BLaER1 treated with 17β-estradiol and CSF1 and Interleukin-3, amounts not matched to agents 10 nM and 100 nM (cell line): ENCODE results near the gene ZSWIM3.

Experiments used
- H3K27ac ChIP-seq, 11 experiments: shearing (Covaris generic); formaldehyde crosslinking; 2 replicates each; pipeline ENCODE4 v1.8.1; 2022
- H3K27me3 ChIP-seq, 11 experiments: shearing (Covaris generic); formaldehyde crosslinking; 2 replicates each; pipeline ENCODE4 v1.8.1; 2022
- H3K36me3 ChIP-seq, 11 experiments: shearing (Covaris generic); formaldehyde crosslinking; 2 replicates each; pipeline ENCODE4 v1.8.1; 2022
- H3K4me1 ChIP-seq, 10 experiments: shearing (Covaris generic); formaldehyde crosslinking; 2 replicates each; pipeline ENCODE4 v1.8.1; 2022
- H3K4me2 ChIP-seq, 11 experiments: shearing (Covaris generic); formaldehyde crosslinking; 2 replicates each; pipeline ENCODE4 v1.8.1; 2022
- H3K4me3 ChIP-seq, 10 experiments: shearing (Covaris generic); formaldehyde crosslinking; 2 replicates each; pipeline ENCODE4 v1.8.1; 2022
- H3K9ac ChIP-seq, 11 experiments: shearing (Covaris generic); formaldehyde crosslinking; 2 replicates each; pipeline ENCODE4 v1.8.1; 2022
- H3K9me3 ChIP-seq, 11 experiments: shearing (Covaris generic); formaldehyde crosslinking; replicated peaks in 1 of 11; 2 replicates each; pipeline ENCODE4 v1.8.1; 2022
- H4K20me1 ChIP-seq, 11 experiments: shearing (Covaris generic); formaldehyde crosslinking; 2 replicates each; pipeline ENCODE4 v1.8.1; 2022
- Cebpa-rat ChIP-seq, 11 experiments: shearing (Covaris generic); IDR thresholded peaks; 2 replicates each; pipeline ENCODE4 v1.8.1; 2022

The ZSWIM3 gene

GRCh38 chr20:45926731-45927070 is 69.3 kb downstream of the ZSWIM3 start:
- no peak for TF ChIP-seq Cebpa-rat (IDR thresholded peaks at IDR 0.05)
- H3K4me2 ChIP-seq = no peak overlapping the region
- no peaks in the 10 kb centered on the region for H3K9me3 ChIP-seq
- H3K4me3 ChIP-seq = no peak overlapping the region
- H3K27me3 ChIP-seq = no peaks in the 10 kb centered on the region
- no peak overlapping the region for H3K27ac ChIP-seq
- H4K20me1 ChIP-seq = 0 out of 22 replicates have a peak, but pooled peaks cover 0 to 5% (median 0%) of the 10 kb centered on the region in 11 experiments
- no peaks in the 10 kb centered on the region for H3K36me3 ChIP-seq
- H3K4me1 ChIP-seq = peaks cover 6 to 44% (median 12%) of the 10 kb centered on the region in 10 experiments; a peak in 17 of 20 replicates
- H3K9ac ChIP-seq = no peak overlapping the region

GRCh38 chr20:45927071-45927878 is 69.9 kb downstream of the ZSWIM3 start:
- no peak overlapping the region for H3K9ac ChIP-seq
- no peak overlapping the region for H3K27ac ChIP-seq
- no peak for TF ChIP-seq Cebpa-rat (IDR thresholded peaks at IDR 0.05)
- no peaks in the 10 kb centered on the region for H3K27me3 ChIP-seq
- peaks cover 4 to 39% (median 10%) of the 10 kb centered on the region in 10 experiments; a peak in 17 of 20 replicates for H3K4me1 ChIP-seq
- no peaks in the 10 kb centered on the region for H3K9me3 ChIP-seq
- no peaks in the 10 kb centered on the region for H3K36me3 ChIP-seq
- no peak overlapping the region for H3K4me2 ChIP-seq
- H3K4me3 ChIP-seq = no peak overlapping the region
- H4K20me1 ChIP-seq = 0 out of 22 replicates have a peak, but pooled peaks cover 0 to 5% (median 0%) of the 10 kb centered on the region in 11 experiments
